Cardiac septum (tissue), 1 donor: ENCODE measurements around the gene RNF217. TPM values are rescaled to one million over a fixed set of nuclear protein-coding genes. Genes with fewer than 3 reads are reported as not detected.
A peak's percentile ranks its signal among the peaks of the same experiment; 100 is the strongest.
"Not testable (repeated sequence)": the region's sequence is repeated elsewhere in the genome, so short reads cannot be mapped to it uniquely, and the experiment has no call there.

ENCODE experiments used
- DNase-seq: peaks from one replicate; pipeline ENCODE4 v3.0.0-alpha.2; 2020; ENCODE audit warnings: low spot score
- intact Hi-C: fragments of 100-400 bp; cut with DNase I; formaldehyde crosslinking; loops from one replicate; pipeline ENCODE4 v1.14.0; 2022
- long read RNA-seq: library from polyadenylated mRNA; unstranded; transcript quantifications from one replicate; pipeline ENCODE4 v2.0.0, GENCODE V29; 2021
- total RNA-seq: library from RNA; stranded (reverse); fragmentation: NEBNext Ultra II Directional; extraction: Animal tissue kit (Norgen Biotek cat#: 25700); gene quantifications from one replicate; pipeline ENCODE4 v1.2.1, GENCODE V29; 2021
- donor health status: DM: no; HTN: no; CAD: no.

Gene RNF217, protein sequence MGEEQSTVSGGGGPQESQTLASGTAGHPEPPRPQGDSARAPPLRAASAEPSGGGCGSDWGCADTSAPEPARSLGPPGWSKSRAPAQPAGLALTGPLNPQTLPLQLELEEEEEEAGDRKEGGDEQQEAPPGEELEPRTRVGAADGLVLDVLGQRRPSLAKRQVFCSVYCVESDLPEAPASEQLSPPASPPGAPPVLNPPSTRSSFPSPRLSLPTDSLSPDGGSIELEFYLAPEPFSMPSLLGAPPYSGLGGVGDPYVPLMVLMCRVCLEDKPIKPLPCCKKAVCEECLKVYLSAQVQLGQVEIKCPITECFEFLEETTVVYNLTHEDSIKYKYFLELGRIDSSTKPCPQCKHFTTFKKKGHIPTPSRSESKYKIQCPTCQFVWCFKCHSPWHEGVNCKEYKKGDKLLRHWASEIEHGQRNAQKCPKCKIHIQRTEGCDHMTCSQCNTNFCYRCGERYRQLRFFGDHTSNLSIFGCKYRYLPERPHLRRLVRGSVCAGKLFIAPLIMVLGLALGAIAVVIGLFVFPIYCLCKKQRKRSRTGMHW
- total RNA-seq: 28.1 TPM
- long read RNA-seq, full-length matches to known transcripts: 18 of 38 reads
- long read RNA-seq, partial matches to known transcripts: 6 of 38 reads
- long read RNA-seq, other reads (novel, unspliced or antisense): 14 of 38 reads

- peak; percentile 88 for DNase-seq
- intact Hi-C loops: loop anchor here (5.0 to 10.0 kb wide), 2 partner anchors 140 to 233 kb away; no protein-coding TSS in a partner anchor
These were observed at the start of gene RNF217 for GRCh38 chr6:124961777-124962638. RNF217 (plus strand) TSS chr6:124962437; CDS start chr6:124962545, 108 bp downstream.

DNA sequence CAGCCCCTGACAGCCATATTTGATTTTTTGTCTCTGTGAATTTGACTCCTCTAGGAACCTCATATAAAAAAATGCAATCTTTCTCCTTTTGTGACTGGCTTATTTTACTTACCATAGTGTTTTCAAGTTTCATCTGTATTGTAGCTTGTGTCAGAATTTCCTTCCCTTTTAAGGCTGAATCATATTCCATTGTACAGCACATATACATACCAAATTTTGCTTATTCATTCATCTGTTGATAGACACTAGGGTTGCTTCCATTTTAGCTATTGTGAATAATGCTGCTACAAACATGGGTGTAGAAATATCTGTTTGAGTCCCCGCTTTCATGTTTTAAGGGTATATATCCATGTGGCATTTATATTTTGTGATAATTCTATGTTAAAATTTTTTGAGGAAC lies 49.2 kb upstream of the RNF217 start:
- DNase-seq: no peak
- intact Hi-C loops: no loop called here

DNA sequence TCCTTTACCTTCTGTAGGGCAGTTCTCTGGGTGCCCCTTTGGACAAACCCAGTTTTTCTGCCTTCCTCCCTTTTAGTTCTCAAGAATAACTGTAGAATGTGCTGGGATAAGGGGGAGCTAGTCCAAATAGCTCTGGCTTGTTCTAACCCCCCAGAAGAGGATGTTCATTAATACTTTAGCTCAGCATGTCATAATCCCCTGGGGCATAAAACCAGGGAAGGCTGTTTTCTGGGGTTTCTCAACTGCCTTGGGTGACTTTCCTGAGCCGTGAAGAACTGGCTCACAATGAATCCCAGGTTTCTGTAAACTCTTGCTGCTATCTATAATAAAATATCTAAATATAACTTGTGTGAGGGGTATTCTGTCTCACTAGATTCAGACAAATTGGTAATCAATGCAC lies 44.5 kb upstream of the RNF217 start:
- DNase-seq: no peak
- intact Hi-C loops: no loop called here

DNA sequence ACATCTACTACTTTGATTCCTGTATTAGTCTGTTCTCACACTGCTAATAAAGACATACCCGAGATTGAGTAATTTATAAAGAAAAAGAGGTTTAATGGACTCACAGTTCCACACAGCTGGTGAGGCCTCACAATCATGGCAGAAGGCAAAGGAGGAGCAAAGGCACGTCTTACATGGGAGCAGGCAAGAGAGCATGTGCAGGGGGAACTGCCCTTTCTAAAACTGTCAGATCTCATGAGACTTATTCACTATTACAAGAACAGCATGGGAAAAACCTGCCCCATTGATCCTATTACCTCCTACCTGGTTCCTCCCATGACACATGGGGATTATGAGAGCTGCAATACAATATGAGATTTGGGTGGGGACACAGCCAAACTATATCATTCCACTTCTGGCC lies 42.5 kb upstream of the RNF217 start:
- DNase-seq, intact Hi-C loops: not testable (repeated sequence)

DNA sequence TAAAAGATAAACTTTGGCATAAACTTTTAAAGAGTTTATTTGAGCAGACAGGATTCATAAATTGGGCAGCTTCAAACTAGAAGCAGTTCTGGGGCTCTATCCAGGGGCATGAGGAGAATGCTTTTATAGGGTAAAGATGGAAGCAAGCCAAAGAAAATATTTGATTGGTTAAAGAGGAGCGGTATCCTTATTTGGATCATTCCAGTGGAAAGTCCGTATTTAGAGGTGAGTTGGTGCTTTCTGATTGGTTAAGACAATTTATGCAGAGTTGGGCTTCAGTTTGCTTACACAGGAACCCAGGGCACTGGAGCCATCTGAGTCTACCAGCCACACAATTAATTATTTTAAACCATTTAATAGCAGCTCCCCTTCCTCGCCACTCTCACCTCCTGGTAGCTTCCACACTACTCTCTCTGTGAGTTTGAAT lies 37.9 kb upstream of the RNF217 start:
- intact Hi-C loops: no loop called here
- DNase-seq: no peak

GRCh38 chr6:124926435-124926834 lies 35.8 kb upstream of the RNF217 start:
- intact Hi-C loops: no loop called here
- DNase-seq: no peak

- no peak for DNase-seq
- intact Hi-C loops: no loop called here
These were observed 34.4 kb upstream of the RNF217 start for GRCh38 chr6:124927806-124928205.

DNA sequence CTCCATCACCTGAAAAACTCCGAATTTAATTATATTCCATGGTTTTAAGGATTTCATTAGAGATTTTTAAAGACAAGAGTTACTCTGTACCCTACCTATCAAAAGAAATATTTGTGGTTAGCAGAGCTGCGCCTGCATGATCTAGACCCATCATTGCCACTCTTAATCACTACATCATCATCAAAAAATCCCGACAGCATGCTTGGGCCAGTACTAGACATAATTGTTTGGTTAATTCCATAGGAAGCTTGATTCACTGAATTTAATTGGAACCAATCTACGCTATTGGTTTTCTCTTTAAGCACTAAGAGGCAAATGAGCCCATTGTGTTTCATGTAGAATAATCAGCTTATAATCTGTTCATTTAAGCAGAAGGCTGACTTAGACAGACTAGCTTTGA lies 33.4 kb upstream of the RNF217 start:
- DNase-seq: no peak
- intact Hi-C loops: no loop called here

GRCh38 chr6:124937645-124938044 lies 24.6 kb upstream of the RNF217 start:
- intact Hi-C loops: no loop called here
- no peak for DNase-seq

GRCh38 chr6:124941259-124941658 lies 21.0 kb upstream of the RNF217 start:
- no peak for DNase-seq
- intact Hi-C loops: no loop called here

DNA sequence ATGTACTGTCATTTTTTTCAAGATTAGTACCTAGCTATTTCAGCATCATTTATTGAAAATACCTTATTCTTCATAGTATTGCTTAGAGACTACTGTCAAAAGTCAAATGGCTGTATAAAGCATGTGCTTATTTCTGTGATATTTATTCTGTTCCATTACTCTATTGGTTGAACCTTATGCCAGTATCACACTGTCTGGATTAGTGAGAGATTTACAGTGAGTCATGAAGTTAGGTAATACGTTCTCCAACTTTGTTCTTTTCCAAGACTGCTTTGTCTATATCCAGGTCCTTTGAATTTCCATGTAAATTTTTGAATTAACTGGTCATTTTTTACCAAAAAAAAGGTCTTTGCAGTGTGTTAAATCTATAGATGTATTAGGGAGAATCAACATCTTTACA lies 18.6 kb upstream of the RNF217 start:
- no peak for DNase-seq
- intact Hi-C loops: no loop called here

DNA sequence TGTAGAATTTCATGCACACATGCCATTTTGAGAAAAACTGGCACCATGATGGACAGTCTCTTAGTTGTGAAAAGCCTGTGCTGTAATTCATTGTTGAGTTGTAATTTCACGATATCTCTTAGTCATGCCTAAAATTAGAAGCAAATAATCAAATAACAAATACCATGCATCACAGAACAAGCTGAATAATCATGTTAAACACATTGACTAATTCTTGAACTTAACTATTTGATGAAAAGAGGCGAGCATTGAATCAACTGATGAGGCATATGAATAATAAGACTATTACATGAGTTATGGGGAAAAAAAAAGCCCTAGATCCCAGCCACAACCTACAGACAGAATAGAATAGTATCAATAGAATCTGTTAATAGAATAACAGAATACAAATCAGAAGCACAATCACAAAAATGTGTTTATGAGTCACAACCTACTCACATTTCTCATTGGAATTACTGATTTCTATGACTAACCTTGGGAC lies 14.2 kb upstream of the RNF217 start:
- intact Hi-C loops: no loop called here

GRCh38 chr6:124949706-124950105 lies 12.5 kb upstream of the RNF217 start:
- no peak for DNase-seq
- intact Hi-C loops: no loop called here

More for the DNA sequence above, 14.2 kb upstream of the RNF217 start:
- DNase-seq: no peak

GRCh38 chr6:124953808-124954207 lies 8.4 kb upstream of the RNF217 start:
- intact Hi-C loops: no loop called here
- DNase-seq: no peak

- intact Hi-C loops: no loop called here
- DNase-seq: no peak
These were observed 7.0 kb upstream of the RNF217 start for GRCh38 chr6:124955108-124955856.

DNA sequence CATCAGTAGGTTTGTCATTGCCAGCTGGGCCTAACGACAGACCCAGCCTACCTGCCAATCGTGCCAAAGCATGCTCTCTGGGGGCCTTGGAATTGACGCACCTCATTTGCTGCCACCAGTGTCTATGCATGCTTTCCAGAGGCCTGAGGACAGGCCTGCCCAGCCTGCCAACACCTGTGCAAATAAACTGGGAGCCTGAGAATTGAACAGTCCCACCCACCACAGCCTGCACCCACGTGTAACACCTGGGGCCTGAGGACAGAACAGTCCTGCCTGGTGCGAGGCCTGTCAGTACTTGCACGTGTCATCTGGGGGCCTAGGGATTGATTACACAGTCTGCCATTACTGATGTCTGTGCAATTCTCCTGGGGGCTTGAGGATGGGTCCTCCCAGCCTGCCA lies 6.2 kb upstream of the RNF217 start:
- DNase-seq: no peak
- intact Hi-C loops: no loop called here

- intact Hi-C loops: no loop called here
- DNase-seq: no peak
These were observed 4.1 kb upstream of the RNF217 start for GRCh38 chr6:124958149-124958548.

DNA sequence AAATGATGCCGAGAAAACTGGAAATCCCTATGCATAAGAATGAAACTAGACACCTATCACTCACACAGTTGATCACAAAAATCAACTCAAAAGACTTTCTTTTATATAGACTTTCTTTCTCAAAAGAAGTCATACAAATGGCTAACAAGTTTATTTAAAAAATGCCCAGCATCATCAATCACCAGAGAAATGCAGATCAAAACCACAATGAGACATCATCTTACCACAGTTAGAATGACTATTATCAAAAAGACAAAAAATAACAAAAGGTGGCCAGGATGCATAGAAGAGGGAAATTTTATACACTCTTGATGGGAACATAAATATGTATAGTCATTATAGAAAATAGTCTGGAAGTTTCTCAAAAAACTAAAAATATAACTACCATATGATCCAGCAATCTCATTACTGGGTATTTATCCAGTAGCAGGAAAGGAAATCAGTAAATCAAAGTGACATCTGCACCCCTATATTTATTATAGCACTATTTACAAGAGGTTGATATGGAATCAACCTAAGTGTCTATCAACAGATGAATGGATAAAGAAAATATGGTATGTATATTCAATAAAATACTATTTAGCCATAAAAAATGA lies 3.4 kb upstream of the RNF217 start:
- intact Hi-C loops: no loop called here
- no peak for DNase-seq
